Measurements from ENCODE around the gene ATF6. TPM values are rescaled to one million over a fixed set of nuclear protein-coding genes. Genes with fewer than 3 reads are reported as not detected.

ATF6 gene
- total RNA-seq, 1 donor from 2014 or later = 12.6 TPM

DNA sequence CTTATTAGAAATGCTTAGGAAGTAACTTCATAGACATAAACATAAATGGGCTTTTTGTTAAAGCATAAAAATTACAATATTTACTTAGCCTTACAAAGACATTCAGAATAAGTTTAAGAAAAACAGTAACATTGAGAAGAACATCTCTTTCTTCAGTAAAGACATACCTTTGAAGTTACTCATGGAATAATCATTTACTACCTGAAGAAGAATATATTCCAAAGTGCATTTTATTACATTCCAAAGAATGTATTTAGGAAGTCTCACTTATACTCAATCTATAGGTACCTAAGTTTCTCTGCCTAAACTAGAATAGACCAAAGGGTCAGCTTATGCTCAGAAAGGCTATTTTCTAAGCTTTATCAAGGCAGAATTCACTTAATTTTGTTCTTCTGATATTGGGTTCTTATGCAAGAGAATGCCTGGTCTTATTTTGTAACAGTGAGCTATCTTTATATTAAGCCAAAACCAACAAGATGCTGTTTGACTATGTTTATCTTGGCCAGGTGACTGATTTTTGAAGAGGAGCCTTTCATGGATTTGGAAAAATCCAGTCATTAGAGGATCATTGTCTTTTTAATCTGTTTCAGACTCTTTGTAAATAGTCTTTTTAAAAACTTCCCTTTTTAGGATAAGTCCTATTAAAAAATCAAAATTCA is 147.5 kb downstream of the ATF6 start:
- intact Hi-C loops (cut with DNase I) = no loop called here
- no peak for DNase-seq (ENCODE audit: missing footprints)
- no peak for ATAC-seq

DNA sequence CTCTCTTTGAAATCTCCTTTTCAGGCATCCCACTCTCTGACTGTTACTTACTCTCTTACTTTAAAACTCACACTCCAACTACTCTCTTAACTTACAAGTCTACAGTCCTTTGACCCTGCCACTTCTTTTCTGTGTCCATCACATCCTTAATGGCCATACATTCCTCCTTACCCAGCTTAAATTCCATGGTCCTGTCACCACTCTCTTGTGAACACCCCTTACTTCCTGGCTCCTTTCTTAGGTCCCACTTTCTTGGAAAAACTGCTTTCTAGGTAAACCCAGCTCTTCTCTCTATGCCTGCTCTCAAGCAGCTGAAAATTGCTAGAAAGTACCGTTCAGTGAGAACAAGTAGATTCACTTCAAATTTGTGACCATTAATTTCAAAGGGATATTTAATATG is 148.5 kb downstream of the ATF6 start:
- intact Hi-C loops (cut with DNase I) = no loop called here
- ATAC-seq = no peak
- DNase-seq (ENCODE audit: missing footprints) = no peak

- no peak for ATAC-seq
- DNase-seq (ENCODE audit: missing footprints) = no peak
- intact Hi-C loops (cut with DNase I) = no loop called here
Observed at GRCh38 chr1:161915051-161915503, 149.0 kb downstream of the ATF6 start.

DNA sequence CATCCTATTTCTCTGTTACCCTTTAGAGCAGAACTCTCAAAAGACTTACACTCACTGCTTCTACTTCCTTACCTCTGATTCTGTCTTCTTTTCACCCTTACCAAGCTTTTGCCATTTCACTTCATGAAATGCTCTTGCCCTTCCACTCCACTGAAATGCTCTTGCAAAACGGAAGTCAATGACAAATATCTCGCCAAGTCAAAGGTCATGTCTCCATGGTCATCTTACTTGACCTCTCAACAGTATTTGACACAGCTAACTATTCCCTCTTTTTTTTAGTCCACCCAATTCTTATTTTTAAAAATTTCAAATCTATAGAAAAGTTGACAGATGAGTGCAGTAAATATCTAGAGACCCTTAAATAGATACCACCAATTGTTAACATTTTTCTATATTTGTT is 149.9 kb downstream of the ATF6 start:
- ATAC-seq (no peak), DNase-seq (ENCODE audit: missing footprints) (no peak)
- intact Hi-C loops (cut with DNase I) = no loop called here

DNA sequence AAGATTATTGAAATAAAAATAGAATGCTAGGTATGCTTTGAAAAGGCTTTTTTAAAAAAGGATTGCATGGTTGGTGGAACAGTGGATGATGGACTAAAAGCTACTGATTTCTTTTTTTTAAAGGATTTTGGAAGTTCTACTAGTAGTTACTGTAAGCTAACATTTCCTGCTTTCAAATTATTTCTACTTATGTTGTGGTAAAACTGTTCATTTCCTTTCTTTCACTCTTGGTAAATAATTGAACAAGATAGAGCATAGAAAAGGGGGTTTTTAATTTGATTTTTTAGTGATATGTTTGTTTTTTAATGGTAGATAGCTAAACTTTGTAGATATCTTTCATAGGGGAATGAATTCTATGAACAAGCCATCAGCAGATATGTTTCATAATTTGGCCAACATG is 153.1 kb downstream of the ATF6 start:
- DNase-seq (ENCODE audit: missing footprints) (no peak), ATAC-seq (no peak)
- intact Hi-C loops (cut with DNase I) = no loop called here

GRCh38 chr1:161921491-161921890 is 155.4 kb downstream of the ATF6 start:
- ATAC-seq (no peak), DNase-seq (ENCODE audit: missing footprints) (no peak)

GRCh38 chr1:161921990-161922389 is 155.9 kb downstream of the ATF6 start:
- ATAC-seq = no peak
- intact Hi-C loops (cut with DNase I) = no loop called here
- no peak for DNase-seq (ENCODE audit: missing footprints)

More at GRCh38 chr1:161921491-161921890, 155.4 kb downstream of the ATF6 start:
- intact Hi-C loops (cut with DNase I) = no loop called here

DNA sequence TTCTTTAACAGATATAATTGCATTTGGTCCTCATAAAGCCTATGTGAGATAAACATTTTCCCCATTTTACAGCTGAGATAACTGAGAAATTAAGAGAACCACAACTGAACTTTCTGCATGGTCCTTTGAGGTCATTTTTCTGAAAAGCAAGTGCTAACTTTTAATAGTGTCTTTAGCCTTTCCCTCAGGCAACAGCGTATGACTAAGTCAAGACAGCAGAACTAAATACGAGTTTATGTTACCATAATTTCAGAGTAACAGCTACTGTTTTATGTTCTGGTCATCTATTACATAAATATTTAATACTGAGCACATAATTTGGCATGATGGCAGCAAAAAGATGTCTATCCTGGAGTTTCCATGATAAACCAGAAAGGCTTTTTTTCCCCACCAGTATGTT is 161.9 kb downstream of the ATF6 start:
- DNase-seq (ENCODE audit: missing footprints) = no peak
- no peak for ATAC-seq
- intact Hi-C loops (cut with DNase I) = no loop called here

GRCh38 chr1:161929137-161929536 is 163.0 kb downstream of the ATF6 start:
- ATAC-seq (no peak), DNase-seq (ENCODE audit: missing footprints) (no peak)
- intact Hi-C loops (cut with DNase I) = no loop called here

DNA sequence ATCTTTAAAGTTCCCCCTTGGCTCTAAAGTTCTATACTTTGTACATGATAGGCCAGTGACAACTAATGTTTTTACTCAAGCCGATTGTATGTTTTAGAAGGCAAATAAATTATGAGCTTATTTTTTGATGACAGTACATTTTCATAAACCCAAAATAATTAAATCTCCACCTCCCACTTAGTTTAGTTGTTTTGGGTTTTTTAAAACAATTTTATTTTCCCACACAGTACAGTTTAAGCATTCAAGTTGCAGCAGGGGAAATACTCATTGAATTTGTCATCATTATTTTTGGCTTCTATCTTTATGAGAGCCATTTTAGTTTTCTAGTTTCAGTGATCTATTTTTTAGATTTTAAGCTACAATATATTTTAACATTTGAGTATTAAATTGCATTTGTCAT is 163.9 kb downstream of the ATF6 start:
- ATAC-seq (no peak), DNase-seq (ENCODE audit: missing footprints) (no peak)
- intact Hi-C loops (cut with DNase I) = no loop called here

DNA sequence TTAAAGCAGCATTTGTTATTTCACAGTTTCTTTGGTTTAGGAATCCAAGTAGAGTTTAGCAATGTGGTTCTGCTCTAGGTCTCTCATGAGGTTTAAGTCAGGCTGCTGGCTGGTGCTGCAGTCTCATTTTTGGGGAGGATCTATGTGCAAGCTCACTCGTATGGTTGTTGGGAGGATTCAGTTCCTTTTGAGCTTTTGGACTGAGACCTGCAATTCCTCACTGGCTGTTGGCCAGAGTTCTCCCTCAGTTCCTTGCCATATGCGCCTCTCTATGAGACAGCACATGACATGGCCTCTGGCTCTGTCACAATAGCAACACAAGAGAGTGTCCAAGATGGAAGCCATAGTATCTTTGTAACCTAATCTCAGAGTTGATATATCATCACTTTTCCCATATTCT is 166.5 kb downstream of the ATF6 start:
- ATAC-seq (peak; percentile 72), DNase-seq (ENCODE audit: missing footprints) (peak; percentile 75)
- intact Hi-C loops (cut with DNase I) = no loop called here

DNA sequence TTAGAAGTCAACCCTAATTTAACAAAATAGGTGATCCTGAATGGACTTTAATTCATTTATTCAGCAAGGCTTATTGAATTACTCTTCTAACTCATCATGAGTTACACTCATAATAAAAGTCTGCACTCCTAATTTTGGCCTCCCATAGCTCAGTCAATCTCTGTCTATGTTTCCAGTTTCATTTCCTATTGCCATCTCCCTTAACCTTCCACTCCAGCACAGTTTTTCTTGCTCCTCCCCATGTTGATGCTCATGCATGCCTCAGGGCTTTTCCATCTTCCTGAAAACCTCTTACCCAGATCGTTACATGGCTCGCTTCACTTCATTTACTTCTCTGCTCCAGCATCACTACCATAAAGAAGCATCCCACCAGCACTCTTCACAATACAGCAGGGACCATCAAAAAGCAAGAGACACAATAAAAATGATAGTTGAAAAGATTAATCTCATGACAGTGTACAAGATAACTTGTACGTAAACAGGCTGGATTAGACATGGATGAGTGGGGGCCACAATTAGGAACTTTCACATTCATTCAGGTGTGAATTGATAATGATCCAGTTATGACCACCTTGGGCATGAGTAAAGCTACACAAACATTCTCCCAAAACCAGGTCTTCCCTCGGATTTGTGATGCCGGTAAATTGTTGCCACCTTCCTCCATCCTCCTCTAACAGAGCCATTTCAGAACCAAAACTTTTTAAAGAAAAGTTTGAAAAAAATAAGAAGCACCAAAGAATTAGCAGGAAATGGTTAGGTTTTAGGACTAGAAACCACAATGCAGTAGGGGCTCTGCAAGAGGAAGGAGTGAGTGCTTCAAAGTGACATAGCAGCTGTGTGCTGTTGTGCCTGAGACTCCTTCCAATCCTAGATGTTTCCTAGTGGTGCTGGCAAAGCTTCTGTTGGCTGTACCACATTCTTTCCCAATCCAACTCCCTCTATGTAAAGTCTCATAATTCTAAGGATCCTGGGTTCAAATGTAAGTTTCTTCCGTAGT is 167.8 kb downstream of the ATF6 start:
- ATAC-seq (peak; percentile 42), DNase-seq (ENCODE audit: missing footprints) (no peak)
- intact Hi-C loops (cut with DNase I) = no loop called here

DNA sequence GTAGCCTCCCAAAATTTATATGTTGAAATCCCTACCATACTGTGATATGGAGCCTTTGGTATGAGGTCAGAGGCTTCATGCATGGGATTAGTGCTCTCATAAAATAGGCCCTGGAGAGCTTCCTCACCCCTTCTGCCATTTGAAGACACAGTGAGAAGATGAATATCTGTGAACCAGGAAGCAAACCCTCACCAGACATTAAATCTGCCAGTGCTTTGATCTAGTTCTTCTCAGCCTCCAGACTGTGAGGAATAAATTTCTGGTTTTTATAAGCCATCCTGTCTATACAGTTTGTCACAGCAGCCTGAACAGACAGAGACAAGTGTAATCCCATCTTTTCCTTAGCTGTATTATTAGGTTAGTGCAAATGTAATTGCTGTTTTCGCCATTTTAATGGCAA is 169.1 kb downstream of the ATF6 start:
- ATAC-seq (no peak), DNase-seq (ENCODE audit: missing footprints) (no peak)
- intact Hi-C loops (cut with DNase I) = no loop called here

DNA sequence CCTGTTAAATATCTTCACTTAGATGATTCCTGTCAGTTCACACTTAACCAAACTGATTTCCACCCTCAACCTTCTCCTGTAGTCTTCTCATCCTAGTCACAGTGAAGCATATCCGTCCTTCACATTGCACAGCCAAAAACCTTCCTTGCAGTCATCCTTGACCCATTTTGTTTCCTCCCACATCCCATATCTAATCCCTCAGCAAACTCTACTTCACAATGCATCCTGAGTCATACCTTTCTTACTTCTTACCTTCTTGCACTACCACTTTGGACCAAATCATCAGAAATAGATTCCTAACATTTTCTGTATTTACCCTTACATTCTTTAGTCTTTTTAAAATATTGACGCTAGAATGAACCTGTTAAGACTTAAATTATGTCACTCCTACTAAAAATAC is 170.7 kb downstream of the ATF6 start:
- DNase-seq (ENCODE audit: missing footprints) = no peak
- ATAC-seq = no peak
- intact Hi-C loops (cut with DNase I) = no loop called here

DNA sequence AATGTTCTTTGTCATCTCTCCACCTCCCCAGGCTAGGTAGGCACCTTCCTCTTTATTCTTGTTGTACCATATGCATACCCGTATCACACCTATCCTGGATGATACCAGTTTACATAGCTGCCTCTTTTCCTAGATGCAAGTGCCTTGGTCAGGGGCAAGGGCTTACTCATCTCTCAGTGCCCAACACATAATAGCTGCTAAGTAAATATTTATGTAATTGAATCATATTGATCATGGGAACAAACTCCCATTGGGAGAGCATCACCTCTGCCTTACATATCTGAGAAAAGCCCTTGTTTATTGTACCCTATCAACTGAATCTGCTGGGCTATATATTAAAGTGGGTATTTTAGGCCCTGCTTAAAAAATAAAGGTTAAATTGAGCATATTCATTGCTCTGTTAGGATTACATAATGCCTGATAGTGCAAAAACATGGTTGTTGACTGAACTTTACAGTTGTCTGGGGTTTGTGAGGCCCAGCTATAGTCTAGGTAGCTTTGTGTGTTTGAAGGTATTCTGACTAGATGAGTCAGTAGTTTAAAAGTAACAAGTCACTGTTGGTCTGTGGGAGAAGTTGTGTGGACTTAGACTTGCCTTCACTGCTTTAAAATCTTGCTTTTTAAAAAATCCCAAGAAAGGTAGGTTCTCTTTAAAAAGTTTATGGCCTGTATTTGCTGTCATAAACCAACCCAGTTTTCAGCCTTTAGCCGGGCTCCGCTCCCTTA is 174.9 kb downstream of the ATF6 start:
- DNase-seq (ENCODE audit: missing footprints) (no peak), ATAC-seq (no peak)
- intact Hi-C loops (cut with DNase I) = no loop called here

GRCh38 chr1:161941726-161942436 is 175.8 kb downstream of the ATF6 start:
- ATAC-seq (no peak), DNase-seq (ENCODE audit: missing footprints) (no peak)
- intact Hi-C loops (cut with DNase I) = no loop called here

- intact Hi-C loops (cut with DNase I) = no loop called here
- DNase-seq (ENCODE audit: missing footprints) = no peak
- no peak for ATAC-seq
Observed at GRCh38 chr1:161943737-161944136, 177.6 kb downstream of the ATF6 start.

- intact Hi-C loops (cut with DNase I) = no loop called here
- DNase-seq (ENCODE audit: missing footprints) = no peak
- ATAC-seq = no peak
Observed at GRCh38 chr1:161944381-161944780, 178.3 kb downstream of the ATF6 start.

All from Right ventricle myocardium inferior (tissue), 1 donor.